ENCODE measurements around the gene TLK2.
"Not testable (repeated sequence)": the region's sequence is repeated elsewhere in the genome, so short reads cannot be mapped to it uniquely, and the experiment has no call there.

DNA sequence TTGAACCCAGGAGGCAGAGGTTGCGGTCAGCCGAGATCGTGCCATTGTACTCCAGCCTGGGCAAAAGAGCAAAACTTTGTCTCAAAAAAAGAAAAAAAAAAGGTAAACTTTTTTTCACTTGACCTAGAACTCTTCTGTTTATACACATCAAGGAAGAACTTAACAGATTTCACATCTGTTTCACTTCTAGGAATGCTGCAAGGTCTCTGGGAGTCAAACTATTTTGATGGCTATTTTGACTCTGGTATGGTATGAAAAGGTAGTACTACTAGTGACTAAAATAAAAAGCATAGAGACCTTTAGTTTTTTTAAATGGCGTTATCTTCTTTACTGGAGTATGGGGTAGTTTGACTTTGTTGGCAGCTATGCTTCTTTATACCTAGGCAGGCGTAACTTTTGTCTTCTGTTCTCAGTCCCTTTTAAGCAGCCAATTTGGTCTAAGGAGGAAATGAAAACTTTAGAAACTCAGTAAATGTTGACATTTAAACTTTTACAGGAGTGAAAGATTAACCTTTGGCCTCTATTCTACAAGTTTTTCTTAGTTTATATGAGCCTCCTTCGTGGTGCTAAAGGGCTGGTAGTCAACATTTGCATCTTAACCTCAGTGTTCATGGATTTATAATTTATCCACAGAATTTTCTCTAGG lies 28.7 kb downstream of the TLK2 start:
- TF ChIP-seq, protein P1, sequence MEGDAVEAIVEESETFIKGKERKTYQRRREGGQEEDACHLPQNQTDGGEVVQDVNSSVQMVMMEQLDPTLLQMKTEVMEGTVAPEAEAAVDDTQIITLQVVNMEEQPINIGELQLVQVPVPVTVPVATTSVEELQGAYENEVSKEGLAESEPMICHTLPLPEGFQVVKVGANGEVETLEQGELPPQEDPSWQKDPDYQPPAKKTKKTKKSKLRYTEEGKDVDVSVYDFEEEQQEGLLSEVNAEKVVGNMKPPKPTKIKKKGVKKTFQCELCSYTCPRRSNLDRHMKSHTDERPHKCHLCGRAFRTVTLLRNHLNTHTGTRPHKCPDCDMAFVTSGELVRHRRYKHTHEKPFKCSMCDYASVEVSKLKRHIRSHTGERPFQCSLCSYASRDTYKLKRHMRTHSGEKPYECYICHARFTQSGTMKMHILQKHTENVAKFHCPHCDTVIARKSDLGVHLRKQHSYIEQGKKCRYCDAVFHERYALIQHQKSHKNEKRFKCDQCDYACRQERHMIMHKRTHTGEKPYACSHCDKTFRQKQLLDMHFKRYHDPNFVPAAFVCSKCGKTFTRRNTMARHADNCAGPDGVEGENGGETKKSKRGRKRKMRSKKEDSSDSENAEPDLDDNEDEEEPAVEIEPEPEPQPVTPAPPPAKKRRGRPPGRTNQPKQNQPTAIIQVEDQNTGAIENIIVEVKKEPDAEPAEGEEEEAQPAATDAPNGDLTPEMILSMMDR (conservative IDR thresholded peaks at IDR 0.05; ENCODE audit: low read depth, low read length) = not testable (repeated sequence)
- not testable (repeated sequence) for TF ChIP-seq EZH2 (IDR thresholded peaks at IDR 0.05; ENCODE audit: borderline replicate concordance, low read depth, low read length, poor library complexity, severe bottlenecking)

Data from A673 (cell line).